ENCODE data around the gene ULK4. TPM values are rescaled to one million over a fixed set of nuclear protein-coding genes. Genes with fewer than 3 reads are reported as not detected.

Gene ULK4
- total and polyA plus RNA-seq, 2 of the 8 experiments (the other 6 are each of a cell fraction or from before 2014, with no cell fraction given): 3.0 to 10.8 TPM

GRCh38 chr3:41602121-41602520 is 359.8 kb downstream of the ULK4 start:
- no peaks in the 10 kb centered on the region for H3K36me3 ChIP-seq (ENCODE audit: control insufficient read depth in 2 of 4, insufficient read depth in 4 of 4, low read length in 3 of 4)
- no peak overlapping the region for H3K14ac ChIP-seq (ENCODE audit: insufficient read length)
- no peak overlapping the region for H3K4me3 ChIP-seq (ENCODE audit: extremely low read depth in 1 of 4, insufficient read depth in 2 of 4, low read depth in 3 of 4, low read length in 4 of 4)
- H2BK15ac ChIP-seq (ENCODE audit: low read length): no peak overlapping the region
- ChIA-PET CTCF (ENCODE audit: partially characterized antibody) (interaction anchor here (0.6 kb wide), 1 partner anchor 1020 kb away, joined by 3 read pairs; no protein-coding TSS in a partner anchor), POLR2A (ENCODE audit: partially characterized antibody) (no interaction called here)
- no peaks in the 10 kb centered on the region for H3K4me1 ChIP-seq (replicated peaks in 1 of 4; ENCODE audit: control insufficient read depth in 3 of 4, insufficient read depth in 4 of 4, low read length in 3 of 4)
- FAIRE-seq (no peak), DNase-seq (ENCODE audit: low read depth in 1 of 2, low spot score in 2 of 2) (no peak)
- no peaks in the 10 kb centered on the region for H3K27me3 ChIP-seq (replicated peaks in 1 of 4; ENCODE audit: control insufficient read depth in 3 of 4, extremely low read depth in 1 of 4, insufficient read depth in 3 of 4, low read length in 3 of 4)
- no peak overlapping the region for H4K5ac ChIP-seq (ENCODE audit: insufficient read length, low read depth, low read length)
- H3K27ac ChIP-seq (ENCODE audit: low read depth, low read length): no peak overlapping the region
- no peak overlapping the region for H3K18ac ChIP-seq (ENCODE audit: extremely low read depth, low read length)
- H3K4me2 ChIP-seq (ENCODE audit: insufficient read depth in 1 of 2, low read depth in 2 of 2, low read length in 2 of 2): no peak overlapping the region
- no peak overlapping the region for H2AFZ ChIP-seq (ENCODE audit: low read length)
- H2BK5ac ChIP-seq (ENCODE audit: low read depth, low read length): no peak overlapping the region
- H3K56ac ChIP-seq (replicated peaks; ENCODE audit: insufficient read length, low read depth, low read length): no peak overlapping the region
- no peak overlapping the region for H4K8ac ChIP-seq (ENCODE audit: extremely low read depth, insufficient read depth, low read length)
- H4K91ac ChIP-seq (replicated peaks; ENCODE audit: insufficient read length, low read length): no peak overlapping the region
- no peak overlapping the region for H2AK5ac ChIP-seq (ENCODE audit: low read depth, low read length)
- H3K9me3 ChIP-seq (ENCODE audit: insufficient read depth in 2 of 2, low read depth in 1 of 2, low read length in 1 of 2): no peaks in the 10 kb centered on the region
- no peaks in the 10 kb centered on the region for H3K79me2 ChIP-seq (ENCODE audit: control insufficient read depth in 1 of 2, insufficient read depth in 2 of 2, low read length in 2 of 2)
- H3K79me1 ChIP-seq (ENCODE audit: low read depth, low read length): no peaks in the 10 kb centered on the region
- no peak overlapping the region for H2BK120ac ChIP-seq (replicated peaks; ENCODE audit: low read depth, low read length)
- no peak overlapping the region for H2BK20ac ChIP-seq (ENCODE audit: low read length)
- H4K20me1 ChIP-seq (replicated peaks in 1 of 2; ENCODE audit: control insufficient read depth in 1 of 2, insufficient read depth in 2 of 2, low read length in 2 of 2): no peaks in the 10 kb centered on the region
- no peak overlapping the region for H3K4ac ChIP-seq (replicated peaks; ENCODE audit: insufficient read length, low read depth, low read length)
- H3K9ac ChIP-seq (replicated peaks in 1 of 4; ENCODE audit: extremely low read depth in 1 of 4, low read depth in 3 of 4, low read length in 3 of 4): no peak overlapping the region
- no peak overlapping the region for H3K23ac ChIP-seq (ENCODE audit: insufficient read length)
- H2BK12ac ChIP-seq (ENCODE audit: low read depth, low read length): no peak overlapping the region
- H3K23me2 ChIP-seq (ENCODE audit: low read depth, low read length): no peaks in the 10 kb centered on the region
- no peak for TF ChIP-seq POU5F1 (IDR thresholded peaks at IDR 0.05; ENCODE audit: low read depth, low read length)
- no peak for TF ChIP-seq SP4 (IDR thresholded peaks at IDR 0.05; ENCODE audit: low read length)
- no peak for TF ChIP-seq HDAC2 (IDR thresholded peaks at IDR 0.05; ENCODE audit: borderline replicate concordance in 1 of 2, low read depth in 2 of 2, low read length in 2 of 2)
- no peak for TF ChIP-seq CHD1 (IDR thresholded peaks at IDR 0.05; ENCODE audit: low read depth, low read length)
- TF ChIP-seq POLR2A (IDR thresholded peaks at IDR 0.05; ENCODE audit: control extremely low read depth in 1 of 2, low read depth in 2 of 2, low read length in 2 of 2): no peak
- TF ChIP-seq KDM1A (IDR thresholded peaks at IDR 0.05; ENCODE audit: borderline replicate concordance, low read length): no peak
- TF ChIP-seq KDM5A (IDR thresholded peaks at IDR 0.05; ENCODE audit: low read length): no peak
- no peak for TF ChIP-seq MAX (IDR thresholded peaks at IDR 0.05)
- no peak for TF ChIP-seq JUN (IDR thresholded peaks at IDR 0.05; ENCODE audit: low read depth, low read length)
- TF ChIP-seq ATF3 (IDR thresholded peaks at IDR 0.05; ENCODE audit: insufficient read depth, low read depth, low read length): no peak
- TF ChIP-seq TBP (IDR thresholded peaks at IDR 0.05; ENCODE audit: low read depth, low read length): no peak
- TF ChIP-seq EP300 (IDR thresholded peaks at IDR 0.05; ENCODE audit: borderline replicate concordance in 1 of 2, low read depth in 2 of 2, low read length in 2 of 2): no peak
- no peak for TF ChIP-seq ASH2L (IDR thresholded peaks at IDR 0.05; ENCODE audit: low read length)
- TF ChIP-seq SIRT6 (IDR thresholded peaks at IDR 0.05; ENCODE audit: low read length): no peak
- TF ChIP-seq JUND (IDR thresholded peaks at IDR 0.05; ENCODE audit: low read length): no peak
- TF ChIP-seq SIX5 (IDR thresholded peaks at IDR 0.05; ENCODE audit: low read depth, low read length): no peak
- no peak for TF ChIP-seq CHD2 (IDR thresholded peaks at IDR 0.05; ENCODE audit: low read length)

All from H1 (cell line).